Kidney capillary endothelial cell (primary cell): Measurements from ENCODE around the gene NOXRED1.

Source experiments
- DNase-seq: peaks from one replicate; pipeline ENCODE4 v3.0.0-alpha.2; 2018; ENCODE audit warnings: low spot score

NOXRED1 gene

GRCh38 chr14:77409131-77409533 is 14.2 kb downstream of the NOXRED1 start:
- no peak for DNase-seq

- no peak for DNase-seq
Measured at GRCh38 chr14:77407158-77407557, 16.2 kb downstream of the NOXRED1 start.

DNA sequence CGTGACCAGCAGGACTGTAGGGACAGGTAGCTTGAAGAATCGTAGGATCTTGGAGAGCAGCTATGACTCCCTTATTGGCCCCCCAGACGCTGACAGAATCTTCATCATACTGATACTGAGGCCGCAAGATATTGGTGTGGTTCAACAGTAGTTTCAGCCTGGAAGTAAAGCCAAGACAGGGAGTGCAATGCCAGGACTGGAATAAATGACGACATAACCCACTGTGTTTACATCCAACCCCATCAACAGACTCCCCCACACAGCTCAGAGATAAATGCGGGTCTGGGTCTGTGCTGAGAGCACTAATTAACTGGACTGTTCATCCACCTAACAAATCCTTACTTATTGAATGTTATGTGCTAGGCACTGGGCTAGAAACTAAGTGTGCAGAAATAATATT is 16.6 kb downstream of the NOXRED1 start:
- no peak for DNase-seq

DNA sequence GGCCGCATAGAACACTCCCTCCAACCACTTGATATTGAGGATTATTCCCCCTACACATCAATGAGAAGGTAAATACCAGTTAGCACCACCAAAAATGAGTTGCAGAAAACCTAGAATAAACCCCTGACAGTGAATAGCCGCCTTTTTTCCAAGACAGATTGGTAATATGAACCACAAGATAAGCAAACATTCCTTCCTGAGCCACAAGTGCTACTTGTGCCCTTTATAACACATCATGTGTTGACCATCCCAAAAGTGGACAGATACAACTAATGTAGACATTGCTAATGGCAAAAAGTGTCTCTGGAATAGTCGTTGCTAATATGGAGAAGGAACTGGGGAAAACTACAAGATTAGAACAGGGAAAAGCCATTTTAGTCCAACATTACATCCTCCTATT is 17.2 kb downstream of the NOXRED1 start:
- no peak for DNase-seq

- DNase-seq = no peak
Measured at GRCh38 chr14:77403768-77404167, 19.6 kb downstream of the NOXRED1 start.

DNA sequence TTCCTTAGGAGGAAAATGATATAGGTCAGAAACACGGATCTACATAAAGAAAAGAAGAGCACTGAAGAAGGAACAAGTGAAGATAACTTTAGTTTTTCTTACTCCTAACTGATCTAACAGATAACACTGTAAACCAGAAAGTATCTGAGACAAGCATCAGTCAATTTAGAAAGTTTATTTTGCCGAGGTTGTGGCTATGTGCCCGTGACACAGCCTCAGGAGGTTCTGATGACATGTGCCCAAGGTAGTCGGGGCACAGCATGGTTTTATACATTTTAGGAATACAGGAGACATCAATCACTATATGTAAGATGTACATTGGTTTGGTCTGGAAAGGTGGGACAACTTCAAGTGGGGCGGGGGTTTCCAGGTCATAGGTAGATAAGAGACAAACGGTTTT is 23.1 kb downstream of the NOXRED1 start:
- DNase-seq = no peak

- no peak for DNase-seq
Measured at GRCh38 chr14:77390188-77390587, 33.1 kb downstream of the NOXRED1 start.

GRCh38 chr14:77378701-77379100 is 44.6 kb downstream of the NOXRED1 start:
- DNase-seq = no peak

GRCh38 chr14:77377502-77377844 is 45.9 kb downstream of the NOXRED1 start:
- DNase-seq = no peak

- DNase-seq = peak; percentile 81
Measured at GRCh38 chr14:77376771-77377501, 46.4 kb downstream of the NOXRED1 start, which contains the start of the genes SAMD15 and TMED8. TSS of gene SAMD15 (plus strand) at chr14:77377379. CDS start at chr14:77377419, 40 bp downstream. TSS of gene TMED8 (minus strand) at chr14:77377094. CDS start at chr14:77377053, 41 bp downstream.

DNA sequence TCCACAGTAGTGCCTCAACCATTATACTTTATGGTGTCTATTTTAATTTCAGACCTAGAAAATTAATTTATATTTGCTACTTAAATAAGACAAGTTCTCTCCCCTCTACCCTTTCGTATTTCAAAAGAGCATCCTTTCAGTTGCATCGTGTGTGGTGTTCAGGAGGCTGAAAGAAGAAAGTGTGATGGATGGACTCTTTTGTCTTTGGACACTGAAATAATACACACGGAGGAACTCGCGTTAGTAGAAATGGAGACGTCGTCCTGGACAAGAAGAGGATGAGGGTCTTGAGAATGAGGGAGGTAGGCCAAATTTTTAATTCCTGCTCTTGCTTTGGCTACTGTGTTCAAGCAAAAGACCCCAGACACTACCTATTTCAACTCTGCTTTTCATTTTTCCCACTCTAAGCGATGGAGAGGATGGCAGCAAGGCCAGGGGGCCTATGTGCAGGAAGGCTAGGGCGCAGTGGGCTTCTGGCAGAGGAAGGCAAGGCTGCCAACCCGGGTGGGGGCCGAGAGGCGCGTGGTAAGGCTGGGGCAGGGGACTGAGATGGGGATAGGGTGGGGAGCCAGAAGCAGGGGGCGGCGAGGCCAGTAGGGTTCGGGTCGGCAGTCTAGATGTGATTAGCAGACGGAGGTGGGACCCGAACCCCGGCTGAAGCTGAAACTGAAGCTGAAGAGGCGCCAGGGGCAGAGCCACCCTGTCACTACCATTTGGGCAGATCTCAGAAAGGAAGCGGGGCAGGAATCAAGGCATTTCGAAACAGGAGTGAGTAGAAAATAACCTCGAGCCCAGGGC is 47.2 kb downstream of the NOXRED1 start:
- DNase-seq = peak; percentile 9

DNA sequence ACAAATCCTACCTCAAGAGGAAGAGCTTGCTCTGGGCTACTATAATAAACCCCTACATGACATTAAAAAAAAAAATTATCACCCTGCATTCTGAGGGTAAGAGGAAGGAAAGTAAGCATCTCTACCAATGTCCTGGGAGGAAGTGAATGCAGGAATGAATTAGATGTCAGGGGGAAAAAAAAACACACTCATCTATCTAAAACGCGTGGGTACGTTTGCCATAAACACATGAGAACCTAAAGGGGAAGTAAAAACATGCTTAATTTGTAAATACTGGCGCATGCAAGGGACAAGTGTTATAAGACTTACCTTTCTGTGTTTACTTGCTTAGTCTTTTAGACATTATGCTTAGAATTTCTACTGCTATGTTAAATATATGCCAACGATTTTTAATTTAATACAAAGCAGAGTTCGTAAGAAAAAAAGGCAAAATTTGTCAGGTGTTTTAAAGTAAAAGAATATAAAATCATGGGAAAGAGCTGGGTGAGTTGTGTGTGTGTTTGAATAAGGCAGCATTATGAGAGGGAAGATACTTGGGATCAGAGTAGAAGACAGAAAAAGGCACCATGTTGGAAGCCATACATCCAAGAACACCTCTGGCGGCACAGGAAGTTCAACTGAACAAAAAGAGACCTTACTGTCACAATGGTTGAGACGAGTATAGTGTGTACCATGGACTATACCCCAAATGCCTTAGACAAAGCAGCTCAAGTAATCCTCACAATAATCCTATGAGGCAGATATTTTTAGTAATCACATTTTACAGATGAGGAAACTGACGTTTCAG is 48.0 kb downstream of the NOXRED1 start:
- no peak for DNase-seq

DNA sequence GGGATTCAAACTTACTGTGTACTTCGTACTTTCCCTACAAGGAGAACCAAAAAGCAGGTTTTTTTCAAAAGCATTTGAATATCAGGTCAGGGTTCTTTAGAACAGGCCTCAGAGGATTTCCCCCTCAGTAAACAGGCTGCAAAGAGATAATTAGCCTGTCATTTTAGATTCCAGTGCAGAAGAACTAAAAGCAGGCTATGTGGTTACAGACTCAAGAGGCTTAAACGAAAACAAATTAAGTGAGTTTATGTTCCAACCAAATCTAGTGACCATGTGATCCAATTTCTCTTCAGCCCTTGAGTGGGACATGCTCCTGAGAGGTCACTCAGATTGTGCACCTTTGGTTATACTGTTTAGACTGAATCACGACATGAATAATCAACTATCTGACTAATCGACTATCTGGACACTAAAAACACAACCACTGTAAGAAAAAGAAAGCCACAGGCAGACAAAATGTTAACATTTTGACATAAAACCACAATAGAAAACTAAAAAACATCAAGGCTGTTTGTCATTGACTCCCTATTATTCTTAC is 51.0 kb downstream of the NOXRED1 start:
- DNase-seq = no peak

DNA sequence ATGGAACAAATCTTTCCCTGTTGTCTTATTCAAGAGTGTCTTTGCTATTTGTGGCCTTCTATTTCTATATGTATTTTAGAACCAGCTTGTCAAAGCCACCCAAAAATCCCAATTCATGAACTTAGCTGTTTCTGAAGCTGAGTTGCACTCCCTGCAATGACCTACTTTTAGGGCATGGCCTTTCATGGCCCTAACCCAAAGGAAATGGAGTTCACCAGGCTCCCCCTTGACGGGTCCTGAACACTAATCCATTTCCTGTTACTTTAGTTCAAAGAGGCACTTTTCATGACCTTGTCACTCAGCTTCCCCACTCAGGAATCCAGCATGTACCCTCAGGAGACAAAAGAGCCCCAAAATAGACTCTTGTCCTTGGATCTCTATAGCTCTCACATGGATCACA is 54.0 kb downstream of the NOXRED1 start:
- peak; percentile 32 for DNase-seq

DNA sequence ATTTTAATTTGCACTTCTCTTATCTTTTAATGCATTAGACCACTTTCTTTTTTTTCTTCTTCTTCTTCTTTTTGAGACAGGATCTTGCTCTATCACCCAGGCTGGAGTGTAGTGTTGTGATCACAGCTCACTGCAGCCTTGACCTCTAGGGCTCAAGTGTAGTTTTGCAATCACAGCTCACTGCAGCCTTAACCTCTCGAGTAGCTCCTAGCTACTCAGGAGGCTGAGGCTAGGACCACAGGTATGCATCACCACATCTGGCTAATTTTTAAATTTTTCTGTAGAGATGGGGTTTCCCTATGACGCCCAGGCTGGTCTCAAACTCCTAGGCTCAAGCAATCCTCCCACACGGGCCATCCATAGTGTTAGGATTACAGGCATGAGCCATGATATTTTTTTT is 59.2 kb downstream of the NOXRED1 start:
- no peak for DNase-seq

GRCh38 chr14:77359626-77360025 is 63.7 kb downstream of the NOXRED1 start:
- DNase-seq = no peak

GRCh38 chr14:77356899-77357298 is 66.4 kb downstream of the NOXRED1 start:
- no peak for DNase-seq

DNA sequence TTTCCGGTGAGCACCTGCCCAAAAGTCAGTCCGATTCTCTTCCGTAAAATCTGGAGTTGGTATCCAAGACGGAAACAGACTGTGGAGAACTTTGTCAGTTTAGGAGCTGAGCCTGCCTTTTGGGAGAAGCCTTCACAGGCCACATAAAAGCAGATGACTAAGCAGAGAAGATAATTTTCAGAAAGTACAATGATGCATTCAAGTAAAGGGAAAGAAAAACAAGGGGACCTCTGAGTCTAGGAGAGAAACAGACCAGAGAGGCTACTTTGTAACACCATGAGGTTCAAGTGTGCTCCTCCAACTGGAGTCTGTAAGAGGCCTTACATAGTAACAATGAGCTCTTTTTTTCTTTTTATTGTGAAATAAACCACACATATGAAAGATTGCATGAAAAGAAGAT is 67.5 kb downstream of the NOXRED1 start:
- DNase-seq = no peak

DNA sequence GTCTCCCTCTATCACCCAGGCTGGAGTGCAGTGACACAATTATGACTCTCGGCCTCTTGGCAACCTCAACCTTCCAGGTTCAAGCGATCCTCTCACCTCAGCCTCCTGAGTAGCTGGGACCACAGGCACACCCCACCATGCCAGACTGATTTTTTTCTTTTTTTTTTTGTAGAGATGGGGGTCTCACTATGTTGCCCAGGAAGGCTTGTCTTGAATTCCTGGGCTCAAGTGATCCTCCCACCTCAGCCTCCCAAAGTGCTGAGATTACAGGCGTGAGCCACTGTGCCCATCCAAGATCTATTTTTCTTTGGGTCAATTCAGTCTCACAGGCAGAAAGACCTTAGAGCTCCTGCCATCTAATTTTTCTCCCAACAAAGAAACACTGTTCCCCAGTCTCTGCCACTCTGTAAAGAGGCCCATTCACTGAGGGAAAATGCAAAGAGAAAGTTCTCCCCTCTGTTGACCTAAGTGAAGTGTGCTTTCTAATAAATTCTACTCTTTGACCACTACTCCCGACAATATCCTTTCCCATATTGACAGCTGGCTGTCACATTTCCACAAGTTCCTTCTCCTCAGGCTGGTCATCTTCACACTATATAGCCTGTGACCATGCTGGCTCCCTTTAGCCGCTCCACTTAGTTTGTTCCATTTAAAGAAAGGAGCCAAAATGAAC is 69.7 kb downstream of the NOXRED1 start:
- DNase-seq = no peak

GRCh38 chr14:77347751-77348150 is 75.6 kb downstream of the NOXRED1 start:
- DNase-seq = no peak

GRCh38 chr14:77346495-77346894 is 76.8 kb downstream of the NOXRED1 start:
- no peak for DNase-seq
